SU-DHL-6 (cell line): ENCODE measurements around the gene DGLUCY.

Experiments used
- CTCF ChIP-seq: fragments of 200-600 bp; sonication (generic); IDR thresholded peaks from one replicate; pipeline ENCODE4 v1.5.1; 2017; ENCODE audit warnings: antibody characterized with exemption, mild to moderate bottlenecking, low read length, moderate library complexity; ENCODE audit not compliant: insufficient read depth, poor library complexity, severe bottlenecking
- EZH2phosphoT487 ChIP-seq: fragments of 200-600 bp; sonication (generic), shearing (Covaris generic); conservative IDR thresholded peaks from 2 replicates; pipeline ENCODE4 v1.6.1; 2018; ENCODE audit warnings: mild to moderate bottlenecking, antibody characterized with exemption, low read length, moderate library complexity, mixed read lengths

GRCh38 chr14:91175291-91176201, 61.7 kb downstream of the DGLUCY start:
- TF ChIP-seq CTCF = no peak
- no peak for TF ChIP-seq EZH2phosphoT487
